ENCODE data around the gene EFHC2.

EFHC2 gene

DNA sequence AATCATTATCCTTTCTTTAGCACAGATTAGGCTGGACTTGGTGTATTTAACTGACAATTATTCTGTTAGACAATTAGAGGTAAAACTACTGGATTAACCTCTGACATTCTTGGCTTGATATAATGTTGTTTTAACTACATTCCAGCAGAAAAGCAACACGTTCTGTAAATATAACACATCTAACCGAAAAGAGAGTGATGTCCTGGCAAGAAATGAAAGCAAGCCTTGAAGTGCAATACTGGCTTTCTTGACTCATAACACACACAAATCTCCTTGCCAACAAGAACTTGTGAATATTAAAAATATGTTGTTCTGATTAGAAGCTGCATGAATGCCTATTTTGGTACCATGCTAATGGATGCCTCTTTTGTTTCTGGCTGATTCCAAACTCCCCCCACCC lies 76.4 kb downstream of the EFHC2 start (continued):
- no peak for TF ChIP-seq ARNTL (CRISPR knock-in tag; IDR thresholded peaks at IDR 0.05; ENCODE audit: borderline replicate concordance, low read depth)
- TF ChIP-seq TCF4 (CRISPR knock-in tag; IDR thresholded peaks at IDR 0.05; ENCODE audit: borderline replicate concordance) = no peak

DNA sequence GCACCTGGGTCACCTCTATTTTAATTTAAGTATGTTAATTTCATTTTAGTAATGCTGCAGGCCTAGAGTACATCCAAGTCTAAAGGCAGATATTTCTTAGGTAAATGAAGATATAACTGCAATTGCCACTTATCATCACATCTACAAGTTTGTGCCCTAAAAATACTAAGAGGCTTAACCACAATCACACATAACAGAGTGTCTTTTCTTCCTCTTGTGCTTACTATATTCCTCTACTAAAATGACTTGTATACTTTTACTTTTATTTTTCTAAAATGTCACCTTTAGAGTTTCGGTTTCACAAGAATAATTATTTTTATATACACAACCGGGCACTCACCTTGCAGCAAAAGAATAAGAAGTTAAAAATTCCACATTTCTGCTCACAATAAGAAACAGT lies 77.9 kb downstream of the EFHC2 start:
- no peak for TF ChIP-seq ESRRG (CRISPR knock-in tag; IDR thresholded peaks at IDR 0.05)
- no peak for TF ChIP-seq OSR1 (CRISPR knock-in tag; IDR thresholded peaks at IDR 0.05)
- TF ChIP-seq ZC3H10 (CRISPR knock-in tag; IDR thresholded peaks at IDR 0.05) = no peak

DNA sequence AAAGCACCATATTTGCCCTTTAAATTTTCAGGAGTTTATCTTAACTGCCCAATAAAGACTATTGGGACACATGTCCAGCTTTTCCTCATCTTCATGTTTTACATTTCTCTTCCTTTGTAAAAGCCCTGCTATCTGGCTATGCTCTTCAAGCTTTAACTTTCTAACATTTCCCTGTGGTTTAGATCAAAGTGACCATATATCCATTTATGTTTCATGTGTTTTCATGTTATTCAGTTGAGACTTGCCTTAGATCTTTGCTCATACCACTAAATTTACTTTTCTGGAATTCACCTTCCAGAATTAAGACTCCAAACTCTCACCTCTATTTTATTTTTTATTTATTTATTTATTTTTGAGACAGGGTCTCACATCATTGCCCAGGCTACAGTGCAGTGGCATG lies 78.5 kb downstream of the EFHC2 start:
- ATAC-seq = no peak
- TF ChIP-seq ZFP30 (CRISPR knock-in tag; IDR thresholded peaks at IDR 0.05) (no peak), CSDC2 (CRISPR knock-in tag; IDR thresholded peaks at IDR 0.05) (no peak), TCF4 (CRISPR knock-in tag; IDR thresholded peaks at IDR 0.05; ENCODE audit: borderline replicate concordance) (no peak), GLIS3 (CRISPR knock-in tag; IDR thresholded peaks at IDR 0.05) (no peak), BACH2 (CRISPR knock-in tag; IDR thresholded peaks at IDR 0.05; ENCODE audit: borderline replicate concordance) (no peak), TOX (CRISPR knock-in tag; IDR thresholded peaks at IDR 0.05; ENCODE audit: borderline replicate concordance) (no peak), PPARA (CRISPR knock-in tag; IDR thresholded peaks at IDR 0.05; ENCODE audit: borderline replicate concordance) (no peak)
- TF ChIP-seq, protein P1, sequence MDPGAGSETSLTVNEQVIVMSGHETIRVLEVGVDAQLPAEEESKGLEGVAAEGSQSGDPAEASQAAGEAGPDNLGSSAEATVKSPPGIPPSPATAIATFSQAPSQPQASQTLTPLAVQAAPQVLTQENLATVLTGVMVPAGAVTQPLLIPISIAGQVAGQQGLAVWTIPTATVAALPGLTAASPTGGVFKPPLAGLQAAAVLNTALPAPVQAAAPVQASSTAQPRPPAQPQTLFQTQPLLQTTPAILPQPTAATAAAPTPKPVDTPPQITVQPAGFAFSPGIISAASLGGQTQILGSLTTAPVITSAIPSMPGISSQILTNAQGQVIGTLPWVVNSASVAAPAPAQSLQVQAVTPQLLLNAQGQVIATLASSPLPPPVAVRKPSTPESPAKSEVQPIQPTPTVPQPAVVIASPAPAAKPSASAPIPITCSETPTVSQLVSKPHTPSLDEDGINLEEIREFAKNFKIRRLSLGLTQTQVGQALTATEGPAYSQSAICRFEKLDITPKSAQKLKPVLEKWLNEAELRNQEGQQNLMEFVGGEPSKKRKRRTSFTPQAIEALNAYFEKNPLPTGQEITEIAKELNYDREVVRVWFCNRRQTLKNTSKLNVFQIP (CRISPR knock-in tag; IDR thresholded peaks at IDR 0.05; ENCODE audit: borderline replicate concordance, low read depth) = no peak
- TF ChIP-seq, protein P2, sequence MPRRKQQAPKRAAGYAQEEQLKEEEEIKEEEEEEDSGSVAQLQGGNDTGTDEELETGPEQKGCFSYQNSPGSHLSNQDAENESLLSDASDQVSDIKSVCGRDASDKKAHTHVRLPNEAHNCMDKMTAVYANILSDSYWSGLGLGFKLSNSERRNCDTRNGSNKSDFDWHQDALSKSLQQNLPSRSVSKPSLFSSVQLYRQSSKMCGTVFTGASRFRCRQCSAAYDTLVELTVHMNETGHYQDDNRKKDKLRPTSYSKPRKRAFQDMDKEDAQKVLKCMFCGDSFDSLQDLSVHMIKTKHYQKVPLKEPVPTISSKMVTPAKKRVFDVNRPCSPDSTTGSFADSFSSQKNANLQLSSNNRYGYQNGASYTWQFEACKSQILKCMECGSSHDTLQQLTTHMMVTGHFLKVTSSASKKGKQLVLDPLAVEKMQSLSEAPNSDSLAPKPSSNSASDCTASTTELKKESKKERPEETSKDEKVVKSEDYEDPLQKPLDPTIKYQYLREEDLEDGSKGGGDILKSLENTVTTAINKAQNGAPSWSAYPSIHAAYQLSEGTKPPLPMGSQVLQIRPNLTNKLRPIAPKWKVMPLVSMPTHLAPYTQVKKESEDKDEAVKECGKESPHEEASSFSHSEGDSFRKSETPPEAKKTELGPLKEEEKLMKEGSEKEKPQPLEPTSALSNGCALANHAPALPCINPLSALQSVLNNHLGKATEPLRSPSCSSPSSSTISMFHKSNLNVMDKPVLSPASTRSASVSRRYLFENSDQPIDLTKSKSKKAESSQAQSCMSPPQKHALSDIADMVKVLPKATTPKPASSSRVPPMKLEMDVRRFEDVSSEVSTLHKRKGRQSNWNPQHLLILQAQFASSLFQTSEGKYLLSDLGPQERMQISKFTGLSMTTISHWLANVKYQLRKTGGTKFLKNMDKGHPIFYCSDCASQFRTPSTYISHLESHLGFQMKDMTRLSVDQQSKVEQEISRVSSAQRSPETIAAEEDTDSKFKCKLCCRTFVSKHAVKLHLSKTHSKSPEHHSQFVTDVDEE (CRISPR knock-in tag; IDR thresholded peaks at IDR 0.05) = no peak

More for the DNA sequence above, 77.9 kb downstream of the EFHC2 start:
- no peak for ATAC-seq

DNA sequence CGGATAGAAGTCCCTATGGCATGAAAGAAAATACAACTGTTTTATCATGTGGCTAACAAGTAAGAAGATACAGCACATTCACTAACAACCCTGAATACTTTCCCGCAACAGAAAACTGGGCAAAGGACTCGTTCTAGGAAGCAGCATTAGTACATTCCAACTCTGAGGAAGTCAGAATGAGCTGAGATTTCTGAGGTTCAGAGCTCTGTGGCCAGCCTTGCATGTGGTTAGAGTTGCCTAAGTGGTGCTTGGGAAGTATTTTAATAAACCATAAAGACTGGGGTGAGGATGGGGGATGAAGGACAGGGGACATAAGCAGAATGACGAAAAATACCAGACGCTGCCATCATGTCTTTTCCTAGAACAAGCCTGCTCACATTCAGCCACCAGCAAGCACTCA lies 82.2 kb downstream of the EFHC2 start:
- no peak for ATAC-seq
- TF ChIP-seq ISL1 (CRISPR knock-in tag; IDR thresholded peaks at IDR 0.05) (no peak), TCF4 (CRISPR knock-in tag; IDR thresholded peaks at IDR 0.05; ENCODE audit: borderline replicate concordance) (no peak), ZNF565 (CRISPR knock-in tag; conservative IDR thresholded peaks at IDR 0.05; ENCODE audit: low read depth) (no peak), ZFP30 (CRISPR knock-in tag; IDR thresholded peaks at IDR 0.05) (no peak), ZC3H10 (CRISPR knock-in tag; IDR thresholded peaks at IDR 0.05) (no peak), ZFP3 (CRISPR knock-in tag; IDR thresholded peaks at IDR 0.05) (no peak), GLIS3 (CRISPR knock-in tag; IDR thresholded peaks at IDR 0.05) (no peak), PPARA (CRISPR knock-in tag; IDR thresholded peaks at IDR 0.05; ENCODE audit: borderline replicate concordance) (no peak), ESRRG (CRISPR knock-in tag; IDR thresholded peaks at IDR 0.05) (no peak), ZNF8 (CRISPR knock-in tag; IDR thresholded peaks at IDR 0.05) (no peak), CSDC2 (CRISPR knock-in tag; IDR thresholded peaks at IDR 0.05) (no peak), RARB (CRISPR knock-in tag; IDR thresholded peaks at IDR 0.05) (no peak), ZNF70 (CRISPR knock-in tag; IDR thresholded peaks at IDR 0.05) (no peak), TOX (CRISPR knock-in tag; IDR thresholded peaks at IDR 0.05; ENCODE audit: borderline replicate concordance) (no peak), BACH2 (CRISPR knock-in tag; IDR thresholded peaks at IDR 0.05; ENCODE audit: borderline replicate concordance) (no peak), SNAI2 (CRISPR knock-in tag; IDR thresholded peaks at IDR 0.05) (no peak)
- TF ChIP-seq, protein P1 (CRISPR knock-in tag; IDR thresholded peaks at IDR 0.05; ENCODE audit: borderline replicate concordance, low read depth) = no peak
- TF ChIP-seq, protein P3, sequence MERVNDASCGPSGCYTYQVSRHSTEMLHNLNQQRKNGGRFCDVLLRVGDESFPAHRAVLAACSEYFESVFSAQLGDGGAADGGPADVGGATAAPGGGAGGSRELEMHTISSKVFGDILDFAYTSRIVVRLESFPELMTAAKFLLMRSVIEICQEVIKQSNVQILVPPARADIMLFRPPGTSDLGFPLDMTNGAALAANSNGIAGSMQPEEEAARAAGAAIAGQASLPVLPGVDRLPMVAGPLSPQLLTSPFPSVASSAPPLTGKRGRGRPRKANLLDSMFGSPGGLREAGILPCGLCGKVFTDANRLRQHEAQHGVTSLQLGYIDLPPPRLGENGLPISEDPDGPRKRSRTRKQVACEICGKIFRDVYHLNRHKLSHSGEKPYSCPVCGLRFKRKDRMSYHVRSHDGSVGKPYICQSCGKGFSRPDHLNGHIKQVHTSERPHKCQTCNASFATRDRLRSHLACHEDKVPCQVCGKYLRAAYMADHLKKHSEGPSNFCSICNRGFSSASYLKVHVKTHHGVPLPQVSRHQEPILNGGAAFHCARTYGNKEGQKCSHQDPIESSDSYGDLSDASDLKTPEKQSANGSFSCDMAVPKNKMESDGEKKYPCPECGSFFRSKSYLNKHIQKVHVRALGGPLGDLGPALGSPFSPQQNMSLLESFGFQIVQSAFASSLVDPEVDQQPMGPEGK (CRISPR knock-in tag; IDR thresholded peaks at IDR 0.05; ENCODE audit: borderline replicate concordance) = no peak
- TF ChIP-seq, protein P2 (CRISPR knock-in tag; IDR thresholded peaks at IDR 0.05) = no peak
